ENCODE data around the gene FAM240B. TPM values are rescaled to one million over a fixed set of nuclear protein-coding genes. Genes with fewer than 3 reads are reported as not detected.
A peak's percentile ranks its signal among the peaks of the same experiment; 100 is the strongest.

FAM240B gene
- total RNA-seq, 1 donor from 2014 or later = not detected

DNA sequence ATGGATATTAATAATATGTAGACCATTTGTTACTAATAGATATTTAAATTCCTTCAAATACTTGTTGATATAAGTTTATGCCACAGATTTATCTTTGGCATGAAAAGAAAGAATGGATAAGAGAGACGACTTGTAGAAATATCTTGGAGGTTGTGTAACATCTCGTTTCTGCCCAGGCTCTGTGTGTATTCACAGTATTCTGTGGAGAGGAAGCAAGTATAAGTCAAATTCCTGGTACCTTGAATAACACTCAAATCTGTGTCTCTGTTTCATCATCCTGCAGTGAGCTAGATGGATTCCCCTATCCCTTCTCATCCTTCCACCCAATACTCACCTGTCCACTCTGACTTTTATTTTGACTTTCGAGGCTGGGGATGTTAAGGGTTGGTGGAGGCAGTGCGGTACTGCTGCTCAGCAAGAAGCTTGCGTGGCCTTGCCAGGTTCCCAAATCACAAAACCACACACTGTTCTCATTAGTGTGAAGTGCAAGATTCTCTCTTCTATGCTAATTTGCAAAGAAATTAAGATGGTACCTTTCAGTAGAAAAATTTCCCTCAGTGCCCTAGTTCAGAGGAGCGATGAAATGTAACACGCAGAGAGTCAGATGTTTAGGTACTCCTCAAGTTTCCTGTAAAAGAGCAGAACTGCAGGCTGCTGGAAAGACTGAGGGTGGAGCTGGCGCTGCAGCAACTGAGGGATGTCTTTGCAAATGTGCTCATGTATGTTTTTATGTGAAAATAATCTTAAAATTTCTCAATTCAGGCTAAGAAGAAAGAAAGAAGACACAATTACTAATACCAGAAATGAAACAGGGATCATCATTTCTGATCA lies 57.0 kb downstream of the FAM240B start:
- Histone ChIP-seq H3K36me3 (ENCODE audit: control insufficient read depth, insufficient read depth, low read length) (no peaks in the 10 kb centered on the region), H3K27me3 (ENCODE audit: control insufficient read depth, insufficient read depth, low read length) (no peaks in the 10 kb centered on the region), H3K4me3 (ENCODE audit: low read depth, low read length) (no peak overlapping the region)
- no peak for DNase-seq (ENCODE audit: low read depth)
- TF ChIP-seq, protein P1, sequence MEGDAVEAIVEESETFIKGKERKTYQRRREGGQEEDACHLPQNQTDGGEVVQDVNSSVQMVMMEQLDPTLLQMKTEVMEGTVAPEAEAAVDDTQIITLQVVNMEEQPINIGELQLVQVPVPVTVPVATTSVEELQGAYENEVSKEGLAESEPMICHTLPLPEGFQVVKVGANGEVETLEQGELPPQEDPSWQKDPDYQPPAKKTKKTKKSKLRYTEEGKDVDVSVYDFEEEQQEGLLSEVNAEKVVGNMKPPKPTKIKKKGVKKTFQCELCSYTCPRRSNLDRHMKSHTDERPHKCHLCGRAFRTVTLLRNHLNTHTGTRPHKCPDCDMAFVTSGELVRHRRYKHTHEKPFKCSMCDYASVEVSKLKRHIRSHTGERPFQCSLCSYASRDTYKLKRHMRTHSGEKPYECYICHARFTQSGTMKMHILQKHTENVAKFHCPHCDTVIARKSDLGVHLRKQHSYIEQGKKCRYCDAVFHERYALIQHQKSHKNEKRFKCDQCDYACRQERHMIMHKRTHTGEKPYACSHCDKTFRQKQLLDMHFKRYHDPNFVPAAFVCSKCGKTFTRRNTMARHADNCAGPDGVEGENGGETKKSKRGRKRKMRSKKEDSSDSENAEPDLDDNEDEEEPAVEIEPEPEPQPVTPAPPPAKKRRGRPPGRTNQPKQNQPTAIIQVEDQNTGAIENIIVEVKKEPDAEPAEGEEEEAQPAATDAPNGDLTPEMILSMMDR (IDR thresholded peaks at IDR 0.05; ENCODE audit: insufficient read depth, low read length, poor library complexity, severe bottlenecking) = peak; percentile 44

DNA sequence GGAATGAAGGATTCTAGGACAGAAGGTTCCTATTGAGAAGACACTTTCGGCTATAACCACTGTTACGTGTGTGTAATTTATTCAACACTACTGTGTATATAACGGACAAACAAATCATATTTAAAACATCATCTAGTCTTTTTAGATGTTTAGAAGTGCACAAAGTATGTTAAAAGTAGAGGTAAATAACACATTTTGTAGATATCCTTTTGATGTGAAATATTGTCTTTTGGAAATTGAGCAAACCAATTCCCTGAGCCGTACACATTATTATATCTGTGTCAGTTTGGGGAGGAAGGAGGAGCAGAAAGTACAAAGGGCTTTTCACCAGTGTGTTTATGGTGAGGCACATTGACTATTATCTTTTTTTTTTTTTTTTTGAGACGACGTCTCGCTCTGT lies 60.4 kb downstream of the FAM240B start:
- no peaks in the 10 kb centered on the region for H3K27me3 ChIP-seq (ENCODE audit: control insufficient read depth, insufficient read depth, low read length)
- H3K36me3 ChIP-seq (ENCODE audit: control insufficient read depth, insufficient read depth, low read length) = no peaks in the 10 kb centered on the region
- no peak overlapping the region for H3K4me3 ChIP-seq (ENCODE audit: low read depth, low read length)
- TF ChIP-seq, protein P1 (IDR thresholded peaks at IDR 0.05; ENCODE audit: insufficient read depth, low read length, poor library complexity, severe bottlenecking) = no peak
- no peak for DNase-seq (ENCODE audit: low read depth)

DNA sequence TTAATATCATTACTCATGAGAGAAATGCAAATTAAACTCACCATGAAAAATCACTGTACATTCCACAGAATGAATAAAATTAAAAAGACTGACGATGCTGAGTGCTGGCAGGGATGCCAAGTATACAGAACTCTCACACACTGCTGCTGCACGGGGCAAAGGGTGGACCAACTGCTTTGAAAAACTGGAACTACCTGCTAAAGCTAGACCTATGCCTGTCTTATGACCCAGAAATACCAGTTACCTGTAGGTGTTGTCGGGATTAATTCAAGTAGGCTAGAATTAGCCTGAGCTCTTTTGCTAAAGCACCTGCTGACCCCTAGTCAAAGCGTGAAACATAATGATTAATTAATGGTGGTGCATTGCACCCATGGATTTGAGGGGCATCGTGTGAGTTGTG lies 63.0 kb downstream of the FAM240B start:
- no peak for DNase-seq (ENCODE audit: low read depth)
- H3K36me3 ChIP-seq (ENCODE audit: control insufficient read depth, insufficient read depth, low read length) = no peaks in the 10 kb centered on the region

GRCh38 chr9:38652486-38652885 lies 67.4 kb downstream of the FAM240B start:
- no peak for DNase-seq (ENCODE audit: low read depth)
- no peak overlapping the region for H3K4me3 ChIP-seq (ENCODE audit: low read depth, low read length)
- TF ChIP-seq, protein P1 (IDR thresholded peaks at IDR 0.05; ENCODE audit: insufficient read depth, low read length, poor library complexity, severe bottlenecking) = no peak
- no peaks in the 10 kb centered on the region for H3K36me3 ChIP-seq (ENCODE audit: control insufficient read depth, insufficient read depth, low read length)
- H3K27me3 ChIP-seq (ENCODE audit: control insufficient read depth, insufficient read depth, low read length) = no peaks in the 10 kb centered on the region

More for the DNA sequence above, 63.0 kb downstream of the FAM240B start:
- TF ChIP-seq, protein P1 (IDR thresholded peaks at IDR 0.05; ENCODE audit: insufficient read depth, low read length, poor library complexity, severe bottlenecking) = no peak
- no peak overlapping the region for H3K4me3 ChIP-seq (ENCODE audit: low read depth, low read length)
- no peaks in the 10 kb centered on the region for H3K27me3 ChIP-seq (ENCODE audit: control insufficient read depth, insufficient read depth, low read length)

- DNase-seq (ENCODE audit: low read depth) = no peak
- no peaks in the 10 kb centered on the region for H3K36me3 ChIP-seq (ENCODE audit: control insufficient read depth, insufficient read depth, low read length)
- no peaks in the 10 kb centered on the region for H3K27me3 ChIP-seq (ENCODE audit: control insufficient read depth, insufficient read depth, low read length)
- TF ChIP-seq, protein P1 (IDR thresholded peaks at IDR 0.05; ENCODE audit: insufficient read depth, low read length, poor library complexity, severe bottlenecking) = no peak
- H3K4me3 ChIP-seq (ENCODE audit: low read depth, low read length) = no peak overlapping the region
Observed at GRCh38 chr9:38652044-38652443, 67.9 kb downstream of the FAM240B start.

Measured in kidney epithelial cell (primary cell).